Measurements from ENCODE around the gene OR1A1.

The OR1A1 gene

DNA sequence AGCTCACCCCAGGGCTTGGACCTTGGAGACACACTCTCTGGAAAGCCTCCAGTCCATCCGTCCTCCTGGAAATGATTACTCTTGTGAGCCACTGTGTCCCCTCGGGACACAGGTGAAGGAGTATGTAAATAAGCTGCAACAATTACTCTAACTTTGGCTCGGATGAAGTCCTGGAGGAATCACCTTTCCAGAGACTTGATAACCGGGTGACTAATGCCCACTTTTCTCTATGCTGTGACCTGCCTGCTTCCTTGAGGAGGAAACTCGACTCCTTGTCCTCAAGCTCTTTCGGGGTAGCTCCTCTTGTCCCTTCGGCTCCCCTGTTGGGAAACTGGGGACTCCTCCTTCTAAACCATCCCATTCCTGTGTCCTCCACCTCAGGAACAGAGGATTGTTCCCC lies at the start of gene OR1A1:
OR1A1 (plus strand) TSS at position 301 of the 400 bp plus-strand sequence. CDS start 7,954 bp downstream, outside the sequence.
- TF ChIP-seq, protein P1, sequence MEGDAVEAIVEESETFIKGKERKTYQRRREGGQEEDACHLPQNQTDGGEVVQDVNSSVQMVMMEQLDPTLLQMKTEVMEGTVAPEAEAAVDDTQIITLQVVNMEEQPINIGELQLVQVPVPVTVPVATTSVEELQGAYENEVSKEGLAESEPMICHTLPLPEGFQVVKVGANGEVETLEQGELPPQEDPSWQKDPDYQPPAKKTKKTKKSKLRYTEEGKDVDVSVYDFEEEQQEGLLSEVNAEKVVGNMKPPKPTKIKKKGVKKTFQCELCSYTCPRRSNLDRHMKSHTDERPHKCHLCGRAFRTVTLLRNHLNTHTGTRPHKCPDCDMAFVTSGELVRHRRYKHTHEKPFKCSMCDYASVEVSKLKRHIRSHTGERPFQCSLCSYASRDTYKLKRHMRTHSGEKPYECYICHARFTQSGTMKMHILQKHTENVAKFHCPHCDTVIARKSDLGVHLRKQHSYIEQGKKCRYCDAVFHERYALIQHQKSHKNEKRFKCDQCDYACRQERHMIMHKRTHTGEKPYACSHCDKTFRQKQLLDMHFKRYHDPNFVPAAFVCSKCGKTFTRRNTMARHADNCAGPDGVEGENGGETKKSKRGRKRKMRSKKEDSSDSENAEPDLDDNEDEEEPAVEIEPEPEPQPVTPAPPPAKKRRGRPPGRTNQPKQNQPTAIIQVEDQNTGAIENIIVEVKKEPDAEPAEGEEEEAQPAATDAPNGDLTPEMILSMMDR (IDR thresholded peaks at IDR 0.05; ENCODE audit: control extremely low read depth, extremely low read depth, low read depth, missing control alignments): no peak
- CTCF ChIA-PET: no interaction called here

DNA sequence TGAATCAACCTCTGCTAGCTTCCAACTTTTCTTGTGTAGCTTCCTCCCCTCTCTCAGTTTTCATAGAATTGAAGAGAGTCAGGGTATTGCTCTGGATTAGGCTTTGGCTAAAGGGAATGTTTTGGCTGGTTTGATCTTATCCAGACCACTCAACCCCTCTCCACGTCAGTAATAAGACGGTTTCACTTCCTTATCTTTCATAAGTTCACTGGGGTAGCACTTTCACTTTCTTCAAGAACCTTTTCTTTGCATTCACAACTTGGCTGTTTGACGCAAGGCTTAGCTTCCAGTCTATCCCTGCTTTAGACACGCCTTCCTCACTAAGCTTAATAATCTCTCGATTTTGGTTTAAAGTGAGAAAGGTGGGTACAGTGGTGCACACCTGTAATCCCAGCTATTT lies 39.9 kb upstream of the OR1A1 start:
- peak; percentile 29 for DNase-seq (ENCODE audit: extremely low spot score)
- POLR2A ChIA-PET: no interaction called here
- TF ChIP-seq, protein P1 (IDR thresholded peaks at IDR 0.05; ENCODE audit: control extremely low read depth, extremely low read depth, low read depth, missing control alignments): no peak
- CTCF ChIA-PET: no interaction called here

More for the DNA sequence above, at the start of gene OR1A1:
- no peak for DNase-seq (ENCODE audit: extremely low spot score)
- POLR2A ChIA-PET: no interaction called here

DNA sequence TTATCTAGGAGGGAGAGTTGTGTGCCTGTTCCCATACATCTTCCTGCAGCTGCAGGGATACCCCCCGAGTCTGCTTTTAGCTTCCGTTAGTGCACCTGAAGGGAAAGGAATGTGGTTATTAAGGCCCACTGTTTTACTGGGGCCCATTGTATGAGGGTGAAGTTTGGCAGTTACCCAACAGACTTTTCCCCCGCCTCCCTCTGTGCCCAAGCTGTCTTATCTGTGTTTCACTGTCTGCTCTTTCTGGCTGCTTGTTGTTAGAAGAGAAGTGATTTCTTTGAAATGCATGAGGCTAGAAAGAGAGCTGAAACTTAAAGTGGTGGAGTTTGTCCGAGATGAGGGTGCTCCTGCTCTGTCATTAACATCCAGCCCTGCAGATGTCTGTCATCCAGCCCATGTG lies 17.5 kb upstream of the OR1A1 start:
- no peak for DNase-seq (ENCODE audit: extremely low spot score)
- ChIA-PET POLR2A (no interaction called here), CTCF (no interaction called here)
- TF ChIP-seq, protein P1 (IDR thresholded peaks at IDR 0.05; ENCODE audit: control extremely low read depth, extremely low read depth, low read depth, missing control alignments): no peak

GRCh38 chr17:3197219-3197618 lies 10.2 kb upstream of the OR1A1 start, which contains the start of gene OR1A2:
TSS of gene OR1A2 (plus strand) at chr17:3197519. CDS start at chr17:3197519, 0 bp downstream.
- CTCF ChIA-PET: interaction anchor here (0.9 kb wide), 1 partner anchor 14 kb away, joined by 3 read pairs; no protein-coding TSS in a partner anchor
- TF ChIP-seq, protein P1 (IDR thresholded peaks at IDR 0.05; ENCODE audit: control extremely low read depth, extremely low read depth, low read depth, missing control alignments): no peak
- no peak for DNase-seq (ENCODE audit: extremely low spot score)

DNA sequence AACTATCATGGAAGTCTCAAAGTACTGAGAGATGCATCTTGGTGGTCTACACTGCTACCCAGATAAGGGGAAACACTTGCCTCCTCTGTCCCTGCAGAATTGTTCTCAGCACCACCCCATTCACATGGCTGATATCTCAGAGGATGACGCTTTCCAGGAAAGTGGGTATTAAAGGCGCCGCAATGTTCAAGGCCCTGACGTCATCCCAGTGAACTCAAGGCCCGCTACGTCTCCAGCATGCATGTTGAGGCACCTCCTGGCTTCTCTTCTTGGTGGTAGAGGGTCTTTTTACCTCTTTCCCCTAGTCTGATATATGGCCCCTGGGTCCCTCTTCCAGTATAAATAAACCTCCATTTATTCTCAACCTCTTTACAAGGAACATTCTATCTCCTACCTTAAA lies 1.0 kb downstream of the OR1A1 start:
- POLR2A ChIA-PET: no interaction called here
- DNase-seq (ENCODE audit: extremely low spot score): no peak
- CTCF ChIA-PET: no interaction called here
- TF ChIP-seq, protein P1 (IDR thresholded peaks at IDR 0.05; ENCODE audit: control extremely low read depth, extremely low read depth, low read depth, missing control alignments): no peak

More at GRCh38 chr17:3197219-3197618, 10.2 kb upstream of the OR1A1 start, which contains the start of gene OR1A2:
- POLR2A ChIA-PET: no interaction called here

GRCh38 chr17:3213001-3213400 lies 5.5 kb downstream of the OR1A1 start:
- ChIA-PET POLR2A (no interaction called here), CTCF (no interaction called here)
- TF ChIP-seq, protein P1 (IDR thresholded peaks at IDR 0.05; ENCODE audit: control extremely low read depth, extremely low read depth, low read depth, missing control alignments): no peak
- DNase-seq (ENCODE audit: extremely low spot score): no peak
